Breast epithelium (tissue), 4 donors: ENCODE results near the gene LRRC61. TPM values are rescaled to one million over a fixed set of nuclear protein-coding genes. Genes with fewer than 3 reads are reported as not detected.
"Not testable (repeated sequence)": the region's sequence is repeated elsewhere in the genome, so short reads cannot be mapped to it uniquely, and the experiment has no call there.

Experiments used
- DNase-seq, 2 donors: peaks; one replicate each; pipeline ENCODE4 v3.0.0-alpha.2; 2019; ENCODE audit warnings: low spot score in 2 of 2
- H3K27ac ChIP-seq, 2 donors: fragments of 200-600 bp; sonication (generic) in 1 of 2; one replicate each; pipeline ENCODE4 v1.5.1; 2016 to 2019; ENCODE audit warnings: mild to moderate bottlenecking in 1 of 2
- H3K27me3 ChIP-seq, 2 donors: fragments of 200-600 bp; sonication (generic) in 1 of 2; one replicate each; pipeline versions ENCODE4 v1.5.1 to v1.6.0; 2017 to 2019; ENCODE audit warnings: control low read depth in 1 of 2, mild to moderate bottlenecking in 1 of 2
- H3K36me3 ChIP-seq: fragments of 200-600 bp; one replicate; pipeline ENCODE4 v1.5.1; 2019
- H3K4me1 ChIP-seq, 2 donors: fragments of 200-600 bp; sonication (generic); one replicate each; pipeline ENCODE4 v1.5.1; 2016 to 2019; ENCODE audit warnings: control low read depth in 1 of 2
- H3K4me3 ChIP-seq, 3 donors: fragments of 200-600 bp; sonication (generic); 1 replicate in 2 of 3; 2 replicates in 1 of 3; pipeline ENCODE4 v1.5.1; 2016 to 2019; ENCODE audit warnings: mild to moderate bottlenecking in 3 of 3, moderate library complexity in 2 of 3
- H3K9me3 ChIP-seq, 2 donors: fragments of 200-600 bp; sonication (generic) in 1 of 2; one replicate each; pipeline ENCODE4 v1.5.1; 2016 to 2019; ENCODE audit warnings: control low read depth in 1 of 2
- CTCF ChIP-seq, 3 donors: fragments of 450-650 bp; IDR thresholded peaks; one replicate each; pipeline ENCODE4 v1.5.1; 2016 to 2017; ENCODE audit warnings: antibody characterized with exemption in 3 of 3, mild to moderate bottlenecking in 3 of 3, moderate library complexity in 3 of 3
- POLR2A ChIP-seq: fragments of 450-650 bp; IDR thresholded peaks from one replicate; pipeline ENCODE4 v1.6.1; 2016; ENCODE audit warnings: antibody characterized with exemption, mild to moderate bottlenecking, moderate library complexity
- POLR2AphosphoS5 ChIP-seq, 3 donors: sonication (generic); formaldehyde crosslinking; IDR thresholded peaks; one replicate each; pipeline ENCODE4 v1.6.1; 2017; ENCODE audit warnings: antibody characterized with exemption in 3 of 3
- intact Hi-C: fragments of 100-400 bp; cut with DNase I; formaldehyde crosslinking; loops from one replicate; pipeline ENCODE4 v1.15.1; 2023; ENCODE audit warnings: low total_unique reads
- total RNA-seq, 3 donors: library from RNA; depleted of rRNA; stranded (reverse); fragments of >200 nt; gene quantifications; one replicate each; pipeline ENCODE4 v1.1.0, GENCODE V29; 2016

The LRRC61 gene
- total RNA-seq, 3 donors from 2014 or later: 8.0 to 23.4 (median 15.4) TPM

- intact Hi-C loops: no loop called here
- Histone ChIP-seq H3K9me3 (no peaks in the 10 kb centered on the region), H3K36me3 (no peaks in the 10 kb centered on the region), H3K4me3 (no peak overlapping the region), H3K27me3 (no peaks in the 10 kb centered on the region), H3K27ac (no peak overlapping the region), H3K4me1 (no peaks in the 10 kb centered on the region)
- TF ChIP-seq POLR2AphosphoS5 (IDR thresholded peaks at IDR 0.05) (no peak), POLR2A (no peak), CTCF (IDR thresholded peaks at IDR 0.05) (no peak)
- no peak for DNase-seq
Observed at GRCh38 chr7:150313367-150313809, 9.8 kb upstream of the LRRC61 start.

DNA sequence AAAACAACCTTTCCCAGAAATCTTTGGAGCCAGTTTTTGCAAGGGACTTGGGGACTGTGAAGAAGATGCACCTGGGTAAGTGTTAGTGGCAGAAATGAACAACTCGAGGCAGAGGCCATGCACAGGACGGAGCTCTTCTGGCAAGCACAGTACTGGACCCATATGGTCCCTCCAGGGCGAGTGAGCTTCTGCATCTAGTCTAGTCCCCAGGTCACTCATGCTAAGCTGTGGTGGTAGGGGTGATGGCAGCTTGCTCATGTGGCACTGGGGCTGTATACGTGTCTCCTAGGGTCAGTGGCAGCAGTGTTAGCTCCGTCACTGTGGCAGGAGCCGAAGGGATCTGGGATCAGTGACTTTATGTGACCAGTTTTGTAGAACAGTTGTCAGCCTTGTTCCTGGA is 9.3 kb upstream of the LRRC61 start:
- TF ChIP-seq CTCF (IDR thresholded peaks at IDR 0.05) (no peak), POLR2A (no peak), POLR2AphosphoS5 (IDR thresholded peaks at IDR 0.05) (no peak)
- no peaks in the 10 kb centered on the region for H3K36me3 ChIP-seq
- no peaks in the 10 kb centered on the region for H3K27me3 ChIP-seq
- H3K27ac ChIP-seq: no peak overlapping the region
- H3K9me3 ChIP-seq: no peaks in the 10 kb centered on the region
- no peak for DNase-seq
- H3K4me1 ChIP-seq: no peaks in the 10 kb centered on the region
- intact Hi-C loops: no loop called here
- no peak overlapping the region for H3K4me3 ChIP-seq

DNA sequence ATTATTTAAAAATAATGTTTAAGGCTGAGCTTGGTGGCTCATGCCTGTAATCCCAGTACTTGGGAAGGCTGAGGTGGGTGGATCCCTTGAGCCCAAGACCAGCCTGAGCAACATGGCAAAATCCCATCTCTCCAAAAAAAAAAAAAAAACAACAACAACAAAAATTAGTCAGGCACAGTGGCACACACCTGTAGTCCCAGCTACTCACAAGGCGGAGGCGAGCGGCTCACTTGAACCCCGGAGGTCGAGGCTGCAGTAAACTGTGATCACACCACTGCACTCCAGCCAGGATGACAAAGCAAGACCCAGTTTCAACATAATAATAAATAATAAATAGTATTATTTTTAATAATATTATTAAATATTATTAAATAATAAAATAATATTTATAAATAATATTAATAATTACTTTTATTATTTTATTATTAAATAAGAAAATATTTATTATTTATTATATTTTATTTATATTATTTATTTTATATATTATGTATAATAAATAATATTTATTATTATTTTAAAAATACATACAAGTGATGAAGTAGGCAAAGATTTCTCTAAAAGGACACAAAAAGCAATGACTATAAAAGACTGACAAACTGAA is 8.4 kb upstream of the LRRC61 start:
- H3K9me3 ChIP-seq: no peaks in the 10 kb centered on the region
- DNase-seq: no peak
- H3K4me1 ChIP-seq: no peaks in the 10 kb centered on the region
- H3K4me3 ChIP-seq: no peak overlapping the region
- H3K27me3 ChIP-seq: no peaks in the 10 kb centered on the region
- intact Hi-C loops: no loop called here
- H3K27ac ChIP-seq: no peak overlapping the region
- TF ChIP-seq POLR2AphosphoS5 (IDR thresholded peaks at IDR 0.05): no peak
- TF ChIP-seq CTCF (IDR thresholded peaks at IDR 0.05): no peak
- no peak for TF ChIP-seq POLR2A
- H3K36me3 ChIP-seq: no peaks in the 10 kb centered on the region

DNA sequence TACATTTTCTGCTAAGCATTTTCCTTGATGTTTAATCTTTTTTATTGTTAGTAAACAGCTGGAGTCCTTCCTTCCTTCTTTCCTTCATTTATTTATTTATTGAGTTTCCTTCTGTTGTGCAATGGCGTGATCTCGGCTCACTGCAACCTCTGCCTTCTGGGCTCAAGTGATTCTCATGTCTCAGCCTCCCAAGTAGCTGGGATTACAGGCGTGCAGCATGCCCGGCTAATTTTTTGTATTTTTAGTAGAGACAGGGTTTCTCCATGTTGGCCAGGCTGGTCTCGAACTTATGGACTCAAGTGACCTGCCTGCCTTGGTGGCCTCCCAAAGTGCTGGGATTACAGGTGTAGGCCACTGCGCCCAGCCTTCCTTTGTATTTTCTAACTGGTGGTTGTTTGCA is 6.2 kb upstream of the LRRC61 start:
- H3K36me3 ChIP-seq, H3K27ac ChIP-seq, H3K4me1 ChIP-seq, intact Hi-C loops, H3K9me3 ChIP-seq, H3K27me3 ChIP-seq, H3K4me3 ChIP-seq, DNase-seq: not testable (repeated sequence)

- Histone ChIP-seq H3K4me3 (no peak overlapping the region), H3K27me3 (no peaks in the 10 kb centered on the region), H3K4me1 (no peaks in the 10 kb centered on the region), H3K27ac (no peak overlapping the region), H3K36me3 (no peaks in the 10 kb centered on the region), H3K9me3 (no peaks in the 10 kb centered on the region)
- no peak for DNase-seq
- TF ChIP-seq CTCF (IDR thresholded peaks at IDR 0.05) (no peak), POLR2AphosphoS5 (IDR thresholded peaks at IDR 0.05) (no peak), POLR2A (no peak)
- intact Hi-C loops: no loop called here
Observed at GRCh38 chr7:150317748-150318444, 5.3 kb upstream of the LRRC61 start.
